Measurements from ENCODE around the gene GBA3.

GRCh38 chr4:22721204-22721603, 28.5 kb downstream of the GBA3 start:
- TF ChIP-seq, protein P1, sequence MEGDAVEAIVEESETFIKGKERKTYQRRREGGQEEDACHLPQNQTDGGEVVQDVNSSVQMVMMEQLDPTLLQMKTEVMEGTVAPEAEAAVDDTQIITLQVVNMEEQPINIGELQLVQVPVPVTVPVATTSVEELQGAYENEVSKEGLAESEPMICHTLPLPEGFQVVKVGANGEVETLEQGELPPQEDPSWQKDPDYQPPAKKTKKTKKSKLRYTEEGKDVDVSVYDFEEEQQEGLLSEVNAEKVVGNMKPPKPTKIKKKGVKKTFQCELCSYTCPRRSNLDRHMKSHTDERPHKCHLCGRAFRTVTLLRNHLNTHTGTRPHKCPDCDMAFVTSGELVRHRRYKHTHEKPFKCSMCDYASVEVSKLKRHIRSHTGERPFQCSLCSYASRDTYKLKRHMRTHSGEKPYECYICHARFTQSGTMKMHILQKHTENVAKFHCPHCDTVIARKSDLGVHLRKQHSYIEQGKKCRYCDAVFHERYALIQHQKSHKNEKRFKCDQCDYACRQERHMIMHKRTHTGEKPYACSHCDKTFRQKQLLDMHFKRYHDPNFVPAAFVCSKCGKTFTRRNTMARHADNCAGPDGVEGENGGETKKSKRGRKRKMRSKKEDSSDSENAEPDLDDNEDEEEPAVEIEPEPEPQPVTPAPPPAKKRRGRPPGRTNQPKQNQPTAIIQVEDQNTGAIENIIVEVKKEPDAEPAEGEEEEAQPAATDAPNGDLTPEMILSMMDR (IDR thresholded peaks at IDR 0.05) = no peak
- no peak for TF ChIP-seq POLR2AphosphoS5 (IDR thresholded peaks at IDR 0.05)
